HL-60/S4 treated with retinoic acid at 250 ng/mL for 4 days and 3 days (cell line): Measurements from ENCODE around the gene GOLPH3L.
"Not testable (repeated sequence)": the region's sequence is repeated elsewhere in the genome, so short reads cannot be mapped to it uniquely, and the experiment has no call there.

Experiments
- in situ Hi-C: fragments of 300-500 bp; cut with MboI; formaldehyde crosslinking; loops from 2 replicates; pipeline ENCODE4 v1.7.0; 2022; ENCODE audit warnings: low sequenced_read_pairs

Gene GOLPH3L

DNA sequence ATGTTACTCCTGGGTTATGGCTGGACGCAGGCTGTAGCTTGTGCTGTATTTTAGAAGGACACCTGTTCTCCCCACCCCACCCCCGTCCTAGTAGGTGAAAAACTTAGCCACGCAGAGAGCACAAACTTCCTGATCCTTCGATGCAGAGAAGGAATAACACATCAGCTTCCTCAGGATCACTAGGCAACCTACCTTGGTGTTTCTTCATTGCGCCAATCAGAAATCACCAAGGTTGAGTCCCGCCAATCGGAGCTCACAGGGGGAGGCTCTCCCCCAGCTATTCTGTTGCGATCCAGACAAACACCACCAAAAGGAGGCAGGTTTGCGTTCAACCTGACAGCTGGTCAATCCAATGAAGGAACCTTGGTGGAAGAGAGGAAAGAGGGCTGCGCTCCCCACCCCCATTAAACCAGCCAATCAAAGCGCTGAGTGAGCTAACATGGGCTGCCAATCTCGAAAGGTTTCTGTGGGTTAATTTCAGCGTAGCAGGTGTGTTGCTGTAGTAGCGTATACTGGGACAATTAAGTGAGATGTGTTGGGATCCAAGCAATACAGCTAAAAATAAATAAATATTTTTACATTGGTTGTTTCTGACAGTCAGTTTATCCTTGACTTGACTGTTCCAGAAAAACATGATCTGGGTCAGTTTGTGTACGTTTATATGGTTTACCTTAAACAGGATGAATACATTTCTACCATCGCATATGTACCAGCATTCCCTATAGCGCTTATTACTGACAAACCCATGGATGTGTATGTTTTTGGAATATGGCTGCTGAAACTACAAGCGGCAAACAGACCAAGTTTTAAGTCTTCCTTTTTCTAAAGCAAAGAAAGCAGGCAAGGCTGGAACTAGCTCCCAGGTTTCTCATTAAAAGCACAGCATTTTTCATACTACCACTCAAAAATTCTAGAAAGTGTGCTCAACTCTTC, at the start of gene GOLPH3L:
TSS of gene GOLPH3L (minus strand) at position 160 of the 933 bp plus-strand sequence. CDS start 2,316 bp downstream, outside the sequence.
- in situ Hi-C loops: no loop called here

DNA sequence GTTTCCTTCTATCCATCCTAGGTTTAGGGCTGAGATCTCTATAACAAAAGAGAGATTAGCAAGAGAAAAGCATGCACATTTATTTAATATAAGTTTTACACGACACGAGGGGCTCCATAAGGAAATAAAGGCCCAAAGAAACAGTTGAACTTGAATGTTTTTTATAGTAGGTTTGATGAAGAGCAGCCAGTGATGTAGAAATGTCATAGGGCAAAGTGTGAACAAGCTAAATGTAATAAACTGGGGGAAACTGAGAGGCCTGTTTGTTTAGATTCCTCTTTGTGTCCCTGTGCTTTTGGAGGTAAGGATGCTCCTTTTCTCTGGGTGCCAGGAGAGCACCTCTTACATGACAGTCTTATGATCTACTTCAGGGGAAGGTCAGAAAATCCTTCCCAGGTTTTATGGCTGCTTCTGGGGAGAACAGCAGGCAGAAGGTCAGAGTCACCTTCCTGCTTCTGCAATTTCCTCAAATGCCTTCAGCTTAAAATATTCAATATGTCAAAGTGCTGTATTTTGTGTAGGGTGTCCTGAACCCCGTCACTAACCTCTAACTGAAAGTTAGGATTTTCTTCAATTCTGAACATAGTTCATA, 33.3 kb upstream of the GOLPH3L start:
- in situ Hi-C loops: no loop called here

DNA sequence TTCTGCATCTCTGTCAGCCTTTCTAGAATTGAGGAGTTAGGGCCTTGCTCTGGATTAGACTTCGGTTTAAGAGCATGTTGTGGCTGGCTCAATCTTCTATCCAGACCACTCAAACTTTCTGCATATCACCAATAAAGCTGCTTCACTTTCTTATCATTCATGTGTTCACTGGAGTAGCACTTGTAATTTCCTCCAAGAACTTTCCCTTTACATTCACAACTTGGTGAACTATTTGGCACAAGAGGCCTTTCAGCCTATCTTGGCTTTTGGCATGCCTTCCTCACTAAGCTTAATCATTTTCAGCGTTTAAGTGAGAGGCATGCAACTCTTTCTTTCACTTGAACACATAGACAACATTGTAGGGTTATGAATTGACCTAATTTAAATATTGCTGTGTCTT, 27.4 kb upstream of the GOLPH3L start:
- in situ Hi-C loops: no loop called here

DNA sequence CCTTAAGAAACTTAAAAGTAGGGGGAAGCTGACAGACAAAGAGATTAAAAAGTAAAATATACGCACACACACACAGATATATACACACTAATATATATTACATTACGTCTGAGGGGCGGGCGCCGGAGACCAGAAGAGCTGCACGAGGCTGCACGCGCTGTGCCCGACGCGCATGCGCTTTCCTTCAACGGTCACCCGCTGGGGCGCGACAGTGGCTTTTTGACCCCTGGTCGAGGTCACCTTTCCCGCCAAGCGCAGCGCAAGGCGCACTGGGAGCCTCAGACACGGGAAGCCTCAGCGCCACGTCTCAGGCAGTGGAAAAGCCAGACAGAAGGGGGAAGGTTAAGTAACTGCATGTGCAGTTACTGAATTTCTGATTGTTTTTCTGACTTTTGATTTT, 23.7 kb upstream of the GOLPH3L start, which contains the start of gene HORMAD1:
TSS of gene HORMAD1 (minus strand) at position 193 of the 400 bp plus-strand sequence. CDS start 1,390 bp downstream, outside the sequence.
- in situ Hi-C loops: no loop called here

- in situ Hi-C loops: no loop called here
Measured at GRCh38 chr1:150720098-150720497, 23.1 kb upstream of the GOLPH3L start.

- in situ Hi-C loops: no loop called here
Measured at GRCh38 chr1:150718225-150718891, 21.4 kb upstream of the GOLPH3L start.

DNA sequence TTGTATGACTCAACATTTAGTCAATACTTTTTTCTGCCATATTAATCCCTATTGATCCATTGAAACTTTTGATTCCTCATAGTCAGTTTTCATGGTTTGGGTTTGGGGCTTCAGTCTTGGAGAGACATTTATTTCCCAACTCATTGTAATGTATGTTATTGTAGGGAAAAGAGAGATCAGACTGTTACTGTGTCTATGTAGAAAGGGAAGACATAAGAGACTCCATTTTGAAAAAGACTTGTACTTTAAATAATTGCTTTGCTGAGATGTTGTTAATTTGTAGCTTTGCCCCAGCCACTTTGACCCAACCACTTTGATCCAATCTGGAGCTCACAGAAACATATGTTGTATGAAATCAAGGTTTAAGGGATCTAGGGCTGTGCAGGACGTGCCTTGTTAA, 12.1 kb upstream of the GOLPH3L start:
- in situ Hi-C loops: not testable (repeated sequence)

DNA sequence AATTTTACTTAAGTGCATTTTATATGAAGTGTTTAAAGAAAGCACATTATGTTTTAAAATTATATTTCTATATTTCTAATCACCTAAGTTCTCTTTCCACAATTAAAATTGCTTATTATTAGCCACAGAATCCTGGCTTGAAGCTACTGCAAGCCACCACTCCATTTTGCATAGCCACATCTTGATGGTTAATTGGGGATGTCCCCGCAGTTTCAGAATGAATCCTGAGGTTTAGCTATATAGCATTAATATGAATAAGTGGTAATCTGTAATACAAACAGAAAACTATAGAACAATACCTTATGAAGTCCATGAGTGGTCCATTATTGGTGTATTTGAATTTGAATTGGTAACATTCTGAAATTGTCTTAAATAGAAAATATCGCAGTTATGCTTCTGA, 11.6 kb upstream of the GOLPH3L start:
- in situ Hi-C loops: no loop called here

- in situ Hi-C loops: no loop called here
Measured at GRCh38 chr1:150706091-150706490, 9.1 kb upstream of the GOLPH3L start.

GRCh38 chr1:150703427-150703826, 6.5 kb upstream of the GOLPH3L start:
- in situ Hi-C loops: no loop called here

GRCh38 chr1:150696590-150696989, 364 bp downstream of the GOLPH3L start:
- in situ Hi-C loops: no loop called here

DNA sequence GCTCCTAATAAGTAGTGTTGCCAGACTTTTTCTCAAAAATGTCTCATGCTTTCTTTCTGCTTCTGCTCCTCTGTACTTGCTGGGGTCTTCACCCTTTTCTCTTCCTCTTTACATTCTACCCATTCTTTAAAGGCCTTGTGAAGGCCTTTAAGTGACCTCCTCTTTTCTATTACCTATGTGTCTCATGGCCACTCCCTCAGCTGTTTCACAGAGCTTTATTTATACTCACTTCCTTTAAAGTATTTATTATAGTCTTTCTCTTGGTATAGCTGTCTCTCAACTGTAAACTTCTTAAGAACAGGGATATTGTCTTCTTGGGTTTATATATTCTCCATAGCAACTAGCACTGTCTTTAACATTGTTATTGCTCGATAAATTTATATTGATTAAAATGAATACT, 792 bp downstream of the GOLPH3L start:
- in situ Hi-C loops: no loop called here

- in situ Hi-C loops: no loop called here
Measured at GRCh38 chr1:150695561-150695960, 1.4 kb downstream of the GOLPH3L start.

DNA sequence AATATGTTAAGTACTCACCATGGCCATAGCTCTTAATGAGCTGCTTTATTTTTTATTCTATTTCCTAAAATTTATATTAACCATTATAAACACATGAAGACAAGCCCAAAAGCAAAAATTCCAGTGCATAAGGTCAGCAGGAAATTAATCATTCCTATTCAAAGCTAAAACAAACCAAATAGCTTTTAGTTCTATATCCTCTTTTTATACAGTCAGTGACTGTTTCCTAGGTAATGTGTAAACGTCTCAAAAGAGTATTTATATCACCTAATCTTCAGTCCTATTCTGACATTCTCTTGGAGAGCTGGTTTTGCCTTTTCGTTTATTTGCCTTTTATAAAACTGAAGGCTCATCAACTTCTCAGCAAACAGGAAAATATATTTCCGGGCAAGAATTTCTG, 4.2 kb downstream of the GOLPH3L start:
- in situ Hi-C loops: no loop called here

DNA sequence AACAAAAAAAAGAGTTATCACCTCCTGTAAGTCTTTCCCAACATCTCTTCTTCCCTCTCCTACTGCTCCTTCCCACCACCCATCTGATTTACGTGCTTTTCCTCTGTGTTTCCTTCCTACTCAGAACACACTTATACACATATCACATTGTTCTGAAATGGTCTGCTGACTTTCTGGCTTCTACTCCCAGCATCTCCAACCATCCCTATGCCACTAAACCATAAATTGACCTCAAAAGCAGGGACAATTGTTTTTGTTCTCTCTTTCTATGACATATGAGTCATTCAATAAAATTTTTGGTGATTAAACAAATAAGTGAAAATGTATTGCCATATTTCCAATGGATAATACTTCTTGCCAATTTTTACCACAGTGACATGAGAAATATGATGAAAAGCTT, 8.2 kb downstream of the GOLPH3L start:
- in situ Hi-C loops: no loop called here

- in situ Hi-C loops: no loop called here
Measured at GRCh38 chr1:150686275-150686674, 10.7 kb downstream of the GOLPH3L start.

GRCh38 chr1:150683914-150684313, 13.0 kb downstream of the GOLPH3L start:
- in situ Hi-C loops: no loop called here

DNA sequence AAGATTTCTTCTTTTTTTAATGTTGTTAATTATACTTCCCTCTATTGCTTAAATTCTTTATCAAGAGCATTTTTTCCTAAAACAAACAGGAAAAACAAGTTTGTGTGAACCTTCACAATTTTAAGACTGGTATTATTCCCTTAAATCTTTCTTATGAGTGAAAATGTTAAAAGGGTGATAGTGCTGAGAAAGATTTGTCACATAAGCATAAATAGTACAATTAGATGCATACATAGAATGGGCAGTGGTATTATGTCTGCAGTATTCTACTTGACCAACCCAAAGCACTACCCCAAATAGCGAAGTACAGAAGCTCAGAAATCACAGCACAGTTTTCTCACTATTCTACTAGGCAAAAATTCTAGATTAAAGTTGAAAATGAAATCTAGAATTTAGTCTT, 18.0 kb downstream of the GOLPH3L start:
- in situ Hi-C loops: no loop called here

- in situ Hi-C loops: no loop called here
Measured at GRCh38 chr1:150674881-150675280, 22.1 kb downstream of the GOLPH3L start.

- in situ Hi-C loops: no loop called here
Measured at GRCh38 chr1:150663321-150663720, 33.6 kb downstream of the GOLPH3L start.

DNA sequence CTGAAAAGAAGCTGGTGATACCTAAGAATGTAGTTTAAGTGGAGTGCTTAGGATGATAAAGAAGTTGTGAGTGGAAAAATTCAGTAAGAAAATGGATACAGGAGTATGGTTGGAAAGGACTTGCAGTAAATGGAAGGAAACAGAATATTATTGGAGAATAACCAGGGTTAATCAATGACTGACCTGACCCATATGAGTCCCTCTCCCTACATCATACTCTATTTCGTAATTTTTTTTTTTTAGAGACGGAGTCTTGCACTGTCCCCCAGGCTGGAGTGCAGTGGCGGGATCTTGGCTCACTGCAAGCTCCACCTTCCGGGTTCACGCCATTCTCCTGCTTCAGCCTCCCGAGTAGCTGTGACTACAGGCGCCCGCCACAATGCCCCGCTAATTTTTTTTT, 34.1 kb downstream of the GOLPH3L start:
- in situ Hi-C loops: no loop called here

- in situ Hi-C loops: no loop called here
Measured at GRCh38 chr1:150661156-150661555, 35.8 kb downstream of the GOLPH3L start.
